ENCODE measurements around the gene OPHN1. TPM values are rescaled to one million over a fixed set of nuclear protein-coding genes. Genes with fewer than 3 reads are reported as not detected.

Gene OPHN1
- polyA plus RNA-seq, 1 donor from 2014 or later: 7.6 TPM

GRCh38 chrX:68439341-68439740 is 6.0 kb upstream of the OPHN1 start:
- Histone ChIP-seq H2AFZ (ENCODE audit: low read depth, low read length) (no peak overlapping the region), H3K36me3 (ENCODE audit: insufficient read depth, low read length) (no peaks in the 10 kb centered on the region), H3K27me3 (ENCODE audit: insufficient read depth, low read depth, low read length) (no peaks in the 10 kb centered on the region), H3K9me2 (ENCODE audit: insufficient read depth, low read length) (no peaks in the 10 kb centered on the region), H4K20me1 (ENCODE audit: insufficient read depth) (no peaks in the 10 kb centered on the region), H3K4me3 (ENCODE audit: low read length) (no peak overlapping the region), H3K79me2 (replicated peaks; ENCODE audit: insufficient read depth, low read length) (no peaks in the 10 kb centered on the region), H3K9me3 (ENCODE audit: low read length) (no peaks in the 10 kb centered on the region), H3K4me2 (ENCODE audit: low read length) (no peak overlapping the region), H3K27ac (ENCODE audit: low read length) (no peak overlapping the region), H3F3A (ENCODE audit: insufficient read depth, low read length, poor library complexity, severe bottlenecking) (no peaks in the 10 kb centered on the region), H3K9ac (ENCODE audit: low read length) (no peak overlapping the region)
- TF ChIP-seq, protein P1, sequence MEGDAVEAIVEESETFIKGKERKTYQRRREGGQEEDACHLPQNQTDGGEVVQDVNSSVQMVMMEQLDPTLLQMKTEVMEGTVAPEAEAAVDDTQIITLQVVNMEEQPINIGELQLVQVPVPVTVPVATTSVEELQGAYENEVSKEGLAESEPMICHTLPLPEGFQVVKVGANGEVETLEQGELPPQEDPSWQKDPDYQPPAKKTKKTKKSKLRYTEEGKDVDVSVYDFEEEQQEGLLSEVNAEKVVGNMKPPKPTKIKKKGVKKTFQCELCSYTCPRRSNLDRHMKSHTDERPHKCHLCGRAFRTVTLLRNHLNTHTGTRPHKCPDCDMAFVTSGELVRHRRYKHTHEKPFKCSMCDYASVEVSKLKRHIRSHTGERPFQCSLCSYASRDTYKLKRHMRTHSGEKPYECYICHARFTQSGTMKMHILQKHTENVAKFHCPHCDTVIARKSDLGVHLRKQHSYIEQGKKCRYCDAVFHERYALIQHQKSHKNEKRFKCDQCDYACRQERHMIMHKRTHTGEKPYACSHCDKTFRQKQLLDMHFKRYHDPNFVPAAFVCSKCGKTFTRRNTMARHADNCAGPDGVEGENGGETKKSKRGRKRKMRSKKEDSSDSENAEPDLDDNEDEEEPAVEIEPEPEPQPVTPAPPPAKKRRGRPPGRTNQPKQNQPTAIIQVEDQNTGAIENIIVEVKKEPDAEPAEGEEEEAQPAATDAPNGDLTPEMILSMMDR (IDR thresholded peaks at IDR 0.05; ENCODE audit: poor library complexity, severe bottlenecking): no peak
- TF ChIP-seq RAD21 (conservative IDR thresholded peaks at IDR 0.05) (no peak), POLR2AphosphoS5 (IDR thresholded peaks at IDR 0.05) (no peak), MXI1 (conservative IDR thresholded peaks at IDR 0.05; ENCODE audit: poor library complexity, severe bottlenecking) (no peak), EP300 (conservative IDR thresholded peaks at IDR 0.05; ENCODE audit: poor library complexity, severe bottlenecking) (no peak), TAF1 (IDR thresholded peaks at IDR 0.05; ENCODE audit: low read depth) (no peak), SMC3 (conservative IDR thresholded peaks at IDR 0.05; ENCODE audit: poor library complexity) (no peak)

DNA sequence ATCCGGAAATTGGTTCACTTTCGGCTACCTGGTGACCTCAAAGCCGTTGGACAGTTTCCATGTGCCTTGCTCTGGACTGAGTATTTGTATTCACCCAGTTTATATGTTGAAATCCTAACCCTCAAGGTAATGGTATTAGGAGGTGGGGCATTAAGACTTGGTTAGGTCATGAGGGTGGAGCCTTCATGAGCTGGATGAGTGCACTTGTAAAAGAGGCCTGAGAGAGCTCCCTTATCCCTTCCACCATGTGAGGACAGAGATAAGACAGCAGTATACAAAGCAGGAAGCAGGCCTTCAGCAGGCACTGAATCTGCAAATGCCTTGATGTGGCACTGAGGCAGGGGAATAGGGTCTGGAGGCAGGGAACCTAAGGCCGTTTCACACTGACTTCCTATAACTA is 5.3 kb upstream of the OPHN1 start:
- H3F3A ChIP-seq (ENCODE audit: insufficient read depth, low read length, poor library complexity, severe bottlenecking): no peaks in the 10 kb centered on the region
- no peaks in the 10 kb centered on the region for H3K36me3 ChIP-seq (ENCODE audit: insufficient read depth, low read length)
- H3K79me2 ChIP-seq (replicated peaks; ENCODE audit: insufficient read depth, low read length): no peaks in the 10 kb centered on the region
- H3K4me3 ChIP-seq (ENCODE audit: low read length): no peak overlapping the region
- no peaks in the 10 kb centered on the region for H3K9me2 ChIP-seq (ENCODE audit: insufficient read depth, low read length)
- TF ChIP-seq MXI1 (conservative IDR thresholded peaks at IDR 0.05; ENCODE audit: poor library complexity, severe bottlenecking) (no peak), POLR2AphosphoS5 (IDR thresholded peaks at IDR 0.05) (no peak), EZH2 (IDR thresholded peaks at IDR 0.05; ENCODE audit: borderline replicate concordance, insufficient read depth, low read length, poor library complexity, severe bottlenecking) (no peak), RAD21 (conservative IDR thresholded peaks at IDR 0.05) (no peak), TAF1 (IDR thresholded peaks at IDR 0.05; ENCODE audit: low read depth) (no peak), SMC3 (conservative IDR thresholded peaks at IDR 0.05; ENCODE audit: poor library complexity) (no peak), EP300 (conservative IDR thresholded peaks at IDR 0.05; ENCODE audit: poor library complexity, severe bottlenecking) (no peak)
- TF ChIP-seq, protein P2, sequence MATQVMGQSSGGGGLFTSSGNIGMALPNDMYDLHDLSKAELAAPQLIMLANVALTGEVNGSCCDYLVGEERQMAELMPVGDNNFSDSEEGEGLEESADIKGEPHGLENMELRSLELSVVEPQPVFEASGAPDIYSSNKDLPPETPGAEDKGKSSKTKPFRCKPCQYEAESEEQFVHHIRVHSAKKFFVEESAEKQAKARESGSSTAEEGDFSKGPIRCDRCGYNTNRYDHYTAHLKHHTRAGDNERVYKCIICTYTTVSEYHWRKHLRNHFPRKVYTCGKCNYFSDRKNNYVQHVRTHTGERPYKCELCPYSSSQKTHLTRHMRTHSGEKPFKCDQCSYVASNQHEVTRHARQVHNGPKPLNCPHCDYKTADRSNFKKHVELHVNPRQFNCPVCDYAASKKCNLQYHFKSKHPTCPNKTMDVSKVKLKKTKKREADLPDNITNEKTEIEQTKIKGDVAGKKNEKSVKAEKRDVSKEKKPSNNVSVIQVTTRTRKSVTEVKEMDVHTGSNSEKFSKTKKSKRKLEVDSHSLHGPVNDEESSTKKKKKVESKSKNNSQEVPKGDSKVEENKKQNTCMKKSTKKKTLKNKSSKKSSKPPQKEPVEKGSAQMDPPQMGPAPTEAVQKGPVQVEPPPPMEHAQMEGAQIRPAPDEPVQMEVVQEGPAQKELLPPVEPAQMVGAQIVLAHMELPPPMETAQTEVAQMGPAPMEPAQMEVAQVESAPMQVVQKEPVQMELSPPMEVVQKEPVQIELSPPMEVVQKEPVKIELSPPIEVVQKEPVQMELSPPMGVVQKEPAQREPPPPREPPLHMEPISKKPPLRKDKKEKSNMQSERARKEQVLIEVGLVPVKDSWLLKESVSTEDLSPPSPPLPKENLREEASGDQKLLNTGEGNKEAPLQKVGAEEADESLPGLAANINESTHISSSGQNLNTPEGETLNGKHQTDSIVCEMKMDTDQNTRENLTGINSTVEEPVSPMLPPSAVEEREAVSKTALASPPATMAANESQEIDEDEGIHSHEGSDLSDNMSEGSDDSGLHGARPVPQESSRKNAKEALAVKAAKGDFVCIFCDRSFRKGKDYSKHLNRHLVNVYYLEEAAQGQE (IDR thresholded peaks at IDR 0.05; ENCODE audit: borderline replicate concordance): no peak
- TF ChIP-seq, protein P1 (IDR thresholded peaks at IDR 0.05; ENCODE audit: poor library complexity, severe bottlenecking): no peak
- no peaks in the 10 kb centered on the region for H3K27me3 ChIP-seq (ENCODE audit: insufficient read depth, low read depth, low read length)
- H4K20me1 ChIP-seq (ENCODE audit: insufficient read depth): no peaks in the 10 kb centered on the region
- no peak overlapping the region for H2AFZ ChIP-seq (ENCODE audit: low read depth, low read length)
- no peaks in the 10 kb centered on the region for H3K9me3 ChIP-seq (ENCODE audit: low read length)
- no peak overlapping the region for H3K4me2 ChIP-seq (ENCODE audit: low read length)
- no peak overlapping the region for H3K27ac ChIP-seq (ENCODE audit: low read length)
- no peak overlapping the region for H3K9ac ChIP-seq (ENCODE audit: low read length)
